ENCODE results near the gene MYO6.

GRCh38 chr6:75842191-75842590 is 93.2 kb downstream of the MYO6 start:
- TF ChIP-seq EZH2phosphoT487 (IDR thresholded peaks at IDR 0.05; ENCODE audit: low read depth) (no peak), CTCF (IDR thresholded peaks at IDR 0.05; ENCODE audit: low read depth, low read length) (no peak)
